GM13977 (cell line): ENCODE measurements around the gene GRK4.
A peak's percentile ranks its signal among the peaks of the same experiment; 100 is the strongest.

Source experiments
- DNase-seq: peaks from one replicate; pipeline ENCODE4 v3.0.0; 2012; ENCODE audit warnings: low spot score
- in situ Hi-C: fragments of 300-500 bp; cut with MboI; formaldehyde crosslinking; loops from one replicate; pipeline ENCODE4 v1.12.0; 2022; ENCODE audit warnings: low sequenced_read_pairs, low pct_unique_long_range_greater_than_20kb, mixed read lengths, inconsistent platforms; ENCODE audit not compliant: unreplicated experiment
- TF ChIP-seq, protein P1 (sequence below): IDR thresholded peaks from 2 replicates; pipeline ENCODE4 v1.5.1; 2012; ENCODE audit warnings: mild to moderate bottlenecking, control low read depth; ENCODE audit not compliant: insufficient read depth; ENCODE audit errors: extremely low read depth, missing control alignments

Gene GRK4

DNA sequence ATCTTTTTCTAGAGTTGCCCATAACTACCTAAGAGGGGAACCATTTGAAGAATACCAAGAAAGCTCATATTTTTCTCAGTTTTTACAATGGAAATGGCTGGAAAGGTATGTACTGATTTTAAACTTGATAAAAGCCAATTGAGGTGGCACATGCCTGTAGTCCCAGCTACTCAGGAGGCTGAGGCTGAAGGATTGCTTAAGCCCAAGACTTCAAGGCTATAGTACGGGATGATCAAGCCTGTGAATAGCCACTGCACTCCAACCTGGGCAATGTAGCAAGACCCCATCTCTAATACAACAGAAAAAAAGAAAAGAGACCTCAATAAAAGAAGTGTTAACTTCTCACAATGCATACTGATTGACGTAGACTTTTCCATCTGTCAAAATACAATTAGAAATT is 44.4 kb downstream of the GRK4 start:
- TF ChIP-seq, protein P1, sequence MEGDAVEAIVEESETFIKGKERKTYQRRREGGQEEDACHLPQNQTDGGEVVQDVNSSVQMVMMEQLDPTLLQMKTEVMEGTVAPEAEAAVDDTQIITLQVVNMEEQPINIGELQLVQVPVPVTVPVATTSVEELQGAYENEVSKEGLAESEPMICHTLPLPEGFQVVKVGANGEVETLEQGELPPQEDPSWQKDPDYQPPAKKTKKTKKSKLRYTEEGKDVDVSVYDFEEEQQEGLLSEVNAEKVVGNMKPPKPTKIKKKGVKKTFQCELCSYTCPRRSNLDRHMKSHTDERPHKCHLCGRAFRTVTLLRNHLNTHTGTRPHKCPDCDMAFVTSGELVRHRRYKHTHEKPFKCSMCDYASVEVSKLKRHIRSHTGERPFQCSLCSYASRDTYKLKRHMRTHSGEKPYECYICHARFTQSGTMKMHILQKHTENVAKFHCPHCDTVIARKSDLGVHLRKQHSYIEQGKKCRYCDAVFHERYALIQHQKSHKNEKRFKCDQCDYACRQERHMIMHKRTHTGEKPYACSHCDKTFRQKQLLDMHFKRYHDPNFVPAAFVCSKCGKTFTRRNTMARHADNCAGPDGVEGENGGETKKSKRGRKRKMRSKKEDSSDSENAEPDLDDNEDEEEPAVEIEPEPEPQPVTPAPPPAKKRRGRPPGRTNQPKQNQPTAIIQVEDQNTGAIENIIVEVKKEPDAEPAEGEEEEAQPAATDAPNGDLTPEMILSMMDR, result no peak
- in situ Hi-C loops, result no loop called here
- no peak for DNase-seq

- in situ Hi-C loops, result no loop called here
- TF ChIP-seq, protein P1, result peak; percentile 31
- DNase-seq, result peak; percentile 56
These were observed 46.1 kb downstream of the GRK4 start for GRCh38 chr4:3009422-3009821.

- in situ Hi-C loops, result no loop called here
These were observed 47.2 kb downstream of the GRK4 start for GRCh38 chr4:3010577-3010976.

GRCh38 chr4:3010998-3011397 is 47.6 kb downstream of the GRK4 start:
- in situ Hi-C loops, result no loop called here
- TF ChIP-seq, protein P1, result no peak
- no peak for DNase-seq

More at GRCh38 chr4:3010577-3010976, 47.2 kb downstream of the GRK4 start:
- TF ChIP-seq, protein P1, result no peak
- no peak for DNase-seq

DNA sequence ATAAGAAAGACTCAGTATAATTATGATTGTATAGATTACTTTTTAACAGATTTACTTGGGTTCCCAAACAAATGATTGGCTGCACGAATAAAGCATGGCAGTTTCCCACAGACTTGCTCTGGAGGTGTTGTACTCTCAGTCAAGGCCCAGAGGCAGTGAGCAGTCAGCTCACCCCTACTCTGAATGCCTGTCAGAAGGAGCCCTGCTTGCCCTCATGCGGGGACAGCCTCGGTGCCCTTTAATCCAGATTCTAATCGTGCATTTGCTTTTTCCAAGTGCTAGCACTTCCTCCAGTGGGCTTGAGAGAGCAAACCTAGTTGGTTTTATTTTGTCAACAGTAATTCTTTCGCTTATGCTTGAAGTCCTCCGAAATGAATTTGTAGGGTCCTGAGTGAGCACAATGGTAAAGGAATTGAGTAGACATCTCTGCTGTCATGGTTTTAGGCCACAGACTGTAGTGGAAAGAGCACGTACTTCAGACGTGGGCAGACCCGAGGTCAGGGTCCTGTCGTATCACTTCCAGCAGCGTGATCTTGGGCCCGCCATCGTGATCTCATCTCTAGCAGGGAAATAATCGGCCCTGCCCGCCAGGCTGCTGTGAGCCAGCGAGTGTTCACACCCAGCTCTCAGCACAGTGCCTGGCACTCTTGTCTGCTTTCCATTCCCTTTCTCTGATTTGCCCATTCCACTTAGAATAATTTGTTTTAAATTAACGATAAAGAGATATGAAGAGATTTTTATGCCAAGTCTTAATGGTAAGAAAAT is 48.3 kb downstream of the GRK4 start:
- no peak for DNase-seq
- in situ Hi-C loops, result no loop called here
- TF ChIP-seq, protein P1, result no peak

DNA sequence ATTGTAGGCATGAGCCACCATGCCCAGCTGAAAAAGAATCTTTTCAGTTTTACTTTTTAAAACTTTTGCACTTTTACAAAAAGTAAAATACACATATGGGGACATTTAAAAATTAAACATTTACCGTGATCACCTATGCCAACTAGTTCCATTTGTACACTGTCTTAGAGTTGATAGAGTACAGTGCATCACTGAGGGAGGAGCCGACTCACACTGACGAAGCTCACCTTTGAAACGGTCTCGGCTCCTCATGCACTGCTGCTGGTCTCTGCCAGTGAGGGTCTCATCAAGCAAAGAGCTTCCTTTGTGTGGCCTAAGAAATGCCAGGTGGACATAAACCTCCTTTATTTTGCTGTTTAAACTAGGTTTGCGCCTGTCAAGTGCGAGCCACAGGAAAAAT is 50.0 kb downstream of the GRK4 start:
- in situ Hi-C loops, result no loop called here
- TF ChIP-seq, protein P1, result no peak
- DNase-seq, result no peak
